Activated naive CD8-positive, alpha-beta T cell treated with anti-CD3 and anti-CD28 coated beads for 36 hours (primary cell): ENCODE measurements around the gene HSPBP1. TPM values are rescaled to one million over a fixed set of nuclear protein-coding genes. Genes with fewer than 3 reads are reported as not detected.

Source experiments
- total RNA-seq, 2 experiments: library from RNA; stranded (reverse); gene quantifications; one replicate each; pipeline ENCODE4 v1.2.3, GENCODE V29; 2021

Gene HSPBP1
- total RNA-seq, 2 experiments from 2014 or later: 68.0 to 69.7 TPM

Other genes starting within 250 kb of the HSPBP1 start
- not detected for gene GP6, start 241.8 kb downstream of the HSPBP1 start, total RNA-seq
- 10 to 100 TPM; 21.7 to 24.0 TPM for gene RDH13, start 217.0 kb downstream of the HSPBP1 start, total RNA-seq
- gene EPS8L1, start 204.2 kb downstream of the HSPBP1 start, total RNA-seq: 1 to 10 TPM; 1.3 to 1.5 TPM
- gene PPP1R12C, start 162.5 kb downstream of the HSPBP1 start, total RNA-seq: 10 to 100 TPM; 67.2 to 73.5 TPM
- gene TNNT1, start 130.9 kb downstream of the HSPBP1 start, total RNA-seq: not detected
- gene TNNI3, start 122.4 kb downstream of the HSPBP1 start, total RNA-seq: under 1 TPM in 1 of 2 experiments, not detected in 1; 0.25 TPM
- not detected for gene DNAAF3, start 113.5 kb downstream of the HSPBP1 start, total RNA-seq
- gene SYT5, start 99.8 kb downstream of the HSPBP1 start, total RNA-seq: not detected
- not detected for gene PTPRH, start 70.6 kb downstream of the HSPBP1 start, total RNA-seq
- gene TMEM86B, start 51.3 kb downstream of the HSPBP1 start, total RNA-seq: 1 to 10 TPM; 7.3 to 7.9 TPM
- 100 to 1,000 TPM; 226 to 227 TPM for gene PPP6R1, start 21.1 kb downstream of the HSPBP1 start, total RNA-seq
- 1 to 10 TPM; 5.6 to 6.4 TPM for gene BRSK1, start 3.9 kb upstream of the HSPBP1 start, total RNA-seq
- gene TMEM150B, start 45.2 kb upstream of the HSPBP1 start, total RNA-seq: not detected
- gene KMT5C, start 59.8 kb upstream of the HSPBP1 start, total RNA-seq: 10 to 100 TPM; 14.9 to 15.4 TPM
- not detected for gene COX6B2, start 74.6 kb upstream of the HSPBP1 start, total RNA-seq
- not detected for gene GARIN5B, start 83.2 kb upstream of the HSPBP1 start, total RNA-seq
- not detected for gene IL11, start 90.4 kb upstream of the HSPBP1 start, total RNA-seq
- not detected for gene TMEM190, start 96.7 kb upstream of the HSPBP1 start, total RNA-seq
- gene TMEM238, start 104.2 kb upstream of the HSPBP1 start, total RNA-seq: 10 to 100 TPM; 10.1 to 10.8 TPM
- gene RPL28, start 105.8 kb upstream of the HSPBP1 start, total RNA-seq: 1,000 to 10,000 TPM; 2,585 to 2,613 TPM
- 100 to 1,000 TPM; 323 to 325 TPM for gene UBE2S, start 127.7 kb upstream of the HSPBP1 start, total RNA-seq
- gene SHISA7, start 163.2 kb upstream of the HSPBP1 start, total RNA-seq: not detected
- 10 to 100 TPM; 35.7 to 37.5 TPM for gene ISOC2, start 181.5 kb upstream of the HSPBP1 start, total RNA-seq
- not detected for gene C19orf85, start 184.6 kb upstream of the HSPBP1 start, total RNA-seq
- 10 to 100 TPM in 1 of 2 experiments, 1 to 10 TPM in 1; 8.8 to 10.3 TPM for gene ZNF628, start 196.5 kb upstream of the HSPBP1 start, total RNA-seq
- gene NAT14, start 205.1 kb upstream of the HSPBP1 start, total RNA-seq: 10 to 100 TPM; 24.8 to 24.9 TPM
- gene SSC5D, start 208.3 kb upstream of the HSPBP1 start, total RNA-seq: 1 to 10 TPM in 1 of 2 experiments, under 1 TPM in 1; 0.46 to 1.4 TPM